HEK293 (cell line): ENCODE measurements around the gene TMEM170B.

ENCODE experiments used
- GLI4 ChIP-seq: fragments of 450-650 bp; formaldehyde crosslinking; IDR thresholded peaks from 2 replicates; pipeline ENCODE4 v1.5.1; 2016; ENCODE audit warnings: missing biosample characterization, missing genetic modification characterization
- KLF9 ChIP-seq: fragments of 450-650 bp; formaldehyde crosslinking; IDR thresholded peaks from 2 replicates; pipeline ENCODE4 v1.5.1; 2016; ENCODE audit warnings: missing biosample characterization, missing genetic modification characterization, low read depth
- PRDM4 ChIP-seq: fragments of 450-650 bp; formaldehyde crosslinking; IDR thresholded peaks from 2 replicates; pipeline ENCODE4 v1.5.1; 2017; ENCODE audit warnings: missing biosample characterization, missing genetic modification characterization
- ZBTB10 ChIP-seq: fragments of 450-650 bp; formaldehyde crosslinking; IDR thresholded peaks from 2 replicates; pipeline ENCODE4 v1.5.1; 2016; ENCODE audit warnings: missing biosample characterization, missing genetic modification characterization
- ZNF19 ChIP-seq: fragments of 450-650 bp; formaldehyde crosslinking; IDR thresholded peaks from 2 replicates; pipeline ENCODE4; 2016; ENCODE audit warnings: missing biosample characterization, missing genetic modification characterization, low read depth
- ZNF274 ChIP-seq, 2 experiments: fragments of 200-500 bp in 1 of 2; fragments of 450-650 bp in 1 of 2; sonication (Bioruptor generic) in 1 of 2; formaldehyde crosslinking in 1 of 2; IDR thresholded peaks; 2 replicates each; pipeline versions ENCODE4 v1.5.1 to v1.6.1; 2014 to 2016; ENCODE audit warnings: borderline replicate concordance in 1 of 2, inconsistent platforms in 1 of 2, low read length in 1 of 2, missing biosample characterization in 1 of 2, missing genetic modification characterization in 1 of 2
- ZNF785 ChIP-seq: fragments of 450-650 bp; formaldehyde crosslinking; IDR thresholded peaks from 2 replicates; pipeline ENCODE4 v1.5.1; 2016; ENCODE audit warnings: missing biosample characterization, missing genetic modification characterization
- TF ChIP-seq, protein P1 (sequence below): fragments of 450-650 bp; formaldehyde crosslinking; IDR thresholded peaks from 2 replicates; pipeline ENCODE4 v1.5.1; 2016; ENCODE audit warnings: missing biosample characterization, missing genetic modification characterization

GRCh38 chr6:11514672-11515071 lies 22.9 kb upstream of the TMEM170B start:
- TF ChIP-seq KLF9 = no peak
- no peak for TF ChIP-seq ZNF19 (tag by site-specific recombination)
- TF ChIP-seq ZBTB10 (tag by site-specific recombination) = no peak
- TF ChIP-seq, protein P1, sequence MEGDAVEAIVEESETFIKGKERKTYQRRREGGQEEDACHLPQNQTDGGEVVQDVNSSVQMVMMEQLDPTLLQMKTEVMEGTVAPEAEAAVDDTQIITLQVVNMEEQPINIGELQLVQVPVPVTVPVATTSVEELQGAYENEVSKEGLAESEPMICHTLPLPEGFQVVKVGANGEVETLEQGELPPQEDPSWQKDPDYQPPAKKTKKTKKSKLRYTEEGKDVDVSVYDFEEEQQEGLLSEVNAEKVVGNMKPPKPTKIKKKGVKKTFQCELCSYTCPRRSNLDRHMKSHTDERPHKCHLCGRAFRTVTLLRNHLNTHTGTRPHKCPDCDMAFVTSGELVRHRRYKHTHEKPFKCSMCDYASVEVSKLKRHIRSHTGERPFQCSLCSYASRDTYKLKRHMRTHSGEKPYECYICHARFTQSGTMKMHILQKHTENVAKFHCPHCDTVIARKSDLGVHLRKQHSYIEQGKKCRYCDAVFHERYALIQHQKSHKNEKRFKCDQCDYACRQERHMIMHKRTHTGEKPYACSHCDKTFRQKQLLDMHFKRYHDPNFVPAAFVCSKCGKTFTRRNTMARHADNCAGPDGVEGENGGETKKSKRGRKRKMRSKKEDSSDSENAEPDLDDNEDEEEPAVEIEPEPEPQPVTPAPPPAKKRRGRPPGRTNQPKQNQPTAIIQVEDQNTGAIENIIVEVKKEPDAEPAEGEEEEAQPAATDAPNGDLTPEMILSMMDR (tag by site-specific recombination) = no peak
- TF ChIP-seq GLI4 (tag by site-specific recombination) = no peak
- no peak for TF ChIP-seq PRDM4 (tag by site-specific recombination)
- no peak for TF ChIP-seq ZNF274 (IDR thresholded peaks at IDR 0.05; ENCODE audit: low read length)
- no peak for TF ChIP-seq ZNF274 (tag by site-specific recombination; IDR thresholded peaks at IDR 0.05; ENCODE audit: borderline replicate concordance)
- no peak for TF ChIP-seq ZNF785 (tag by site-specific recombination)
